ENCODE measurements around the gene TCL1B. TPM values are rescaled to one million over a fixed set of nuclear protein-coding genes. Genes with fewer than 3 reads are reported as not detected.

TCL1B gene
- total and polyA plus RNA-seq, 2 of the 8 experiments (the other 6 are each of a cell fraction or from before 2014, with no cell fraction given), result 9.6 to 11.5 TPM

DNA sequence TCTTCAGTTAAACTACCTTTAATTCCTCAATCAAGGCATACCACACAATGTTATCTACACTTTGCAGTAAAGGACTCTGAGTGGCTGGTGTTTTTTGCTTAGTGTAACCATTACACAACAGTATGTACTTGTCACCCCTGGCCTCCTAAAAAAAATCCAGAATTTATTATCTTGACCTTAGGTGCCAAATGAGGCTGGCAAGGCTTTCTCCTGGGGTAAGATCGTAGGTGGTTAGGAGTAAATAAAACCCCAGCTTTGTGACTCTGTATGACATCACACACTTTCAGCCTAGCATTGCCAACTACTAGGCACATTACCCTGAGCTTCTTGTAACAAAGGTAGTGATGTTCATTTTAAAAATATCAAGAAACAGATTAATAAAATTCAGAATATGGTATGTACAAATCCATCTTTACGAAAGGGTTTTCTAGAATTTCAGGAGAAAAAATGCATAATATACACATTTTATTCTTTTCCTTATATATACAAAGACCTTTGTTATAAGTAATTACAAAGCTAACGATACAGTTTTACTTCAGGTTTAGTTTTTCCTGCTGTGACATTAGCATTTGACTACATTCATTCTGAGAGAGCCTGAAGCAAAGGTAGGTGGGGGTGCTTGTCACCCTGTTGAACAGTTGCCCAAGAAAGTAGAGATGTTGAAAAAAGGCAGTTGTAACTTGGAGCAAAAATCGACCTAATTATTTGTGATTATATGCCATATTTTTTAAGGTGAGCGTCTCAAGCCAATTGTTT lies 14.2 kb downstream of the TCL1B start:
- H3K79me2 ChIP-seq (ENCODE audit: control insufficient read depth in 1 of 2, insufficient read depth in 2 of 2, low read length in 2 of 2), result no peaks in the 10 kb centered on the region
- peak overlapping the region; percentile 40 to 50; a peak in 2 of 4 replicates for H3K4me2 ChIP-seq (ENCODE audit: insufficient read depth in 1 of 2, low read depth in 2 of 2, low read length in 2 of 2)
- POLR2A ChIA-PET (ENCODE audit: partially characterized antibody), result no interaction called here
- FAIRE-seq (peak; percentile 89), DNase-seq (ENCODE audit: low read depth in 1 of 2, low spot score in 2 of 2) (no peak)
- H2BK12ac ChIP-seq (ENCODE audit: low read depth, low read length), result no peak overlapping the region
- H3K36me3 ChIP-seq (ENCODE audit: control insufficient read depth in 2 of 4, insufficient read depth in 4 of 4, low read length in 3 of 4), result no peaks in the 10 kb centered on the region
- H4K8ac ChIP-seq (ENCODE audit: extremely low read depth, insufficient read depth, low read length), result no peak overlapping the region
- peaks cover 4 to 17% (median 13%) of the 10 kb centered on the region in 4 experiments for H3K4me1 ChIP-seq (replicated peaks in 1 of 4; ENCODE audit: control insufficient read depth in 3 of 4, insufficient read depth in 4 of 4, low read length in 3 of 4)
- no peaks in the 10 kb centered on the region for H3K23me2 ChIP-seq (ENCODE audit: low read depth, low read length)
- no peak overlapping the region for H2AFZ ChIP-seq (ENCODE audit: low read length)
- 2% methylated on average over 5 of the region's 5 CpGs; no CpG with 5 or more reads in 1 of the 2 experiments for WGBS, 2 experiments (ENCODE audit: extremely low coverage in 1 of 2, insufficient coverage in 1 of 2, insufficient read length in 1 of 2, insufficient replicate concordance in 2 of 2, low coverage in 1 of 2, low lambda C conversion rate in 2 of 2, missing lambda C conversion rate in 1 of 2)
- H3K9me3 ChIP-seq (ENCODE audit: insufficient read depth in 2 of 2, low read depth in 1 of 2, low read length in 1 of 2), result no peaks in the 10 kb centered on the region
- no peak overlapping the region for H2BK120ac ChIP-seq (replicated peaks; ENCODE audit: low read depth, low read length)
- H4K20me1 ChIP-seq (replicated peaks in 1 of 2; ENCODE audit: control insufficient read depth in 1 of 2, insufficient read depth in 2 of 2, low read length in 2 of 2), result peaks cover 1 to 3% of the 10 kb centered on the region in 2 experiments
- H3K4ac ChIP-seq (replicated peaks; ENCODE audit: insufficient read length, low read depth, low read length), result no peak overlapping the region
- H3K18ac ChIP-seq (ENCODE audit: extremely low read depth, low read length), result no peak overlapping the region
- H3K56ac ChIP-seq (replicated peaks; ENCODE audit: insufficient read length, low read depth, low read length), result no peak overlapping the region
- H2BK15ac ChIP-seq (ENCODE audit: low read length), result no peak overlapping the region
- no peak overlapping the region for H2BK5ac ChIP-seq (ENCODE audit: low read depth, low read length)
- H2AK5ac ChIP-seq (ENCODE audit: low read depth, low read length), result no peak overlapping the region
- H3K27ac ChIP-seq (ENCODE audit: low read depth, low read length), result no peak overlapping the region
- H2BK20ac ChIP-seq (ENCODE audit: low read length), result no peak overlapping the region
- H3K9ac ChIP-seq (replicated peaks in 1 of 4; ENCODE audit: extremely low read depth in 1 of 4, low read depth in 3 of 4, low read length in 3 of 4), result no peak overlapping the region
- peak overlapping the region in 1 of 4 experiments; percentile 39; a peak in 1 of 8 replicates for H3K4me3 ChIP-seq (ENCODE audit: extremely low read depth in 1 of 4, insufficient read depth in 2 of 4, low read depth in 3 of 4, low read length in 4 of 4)
- no peak overlapping the region for H4K5ac ChIP-seq (ENCODE audit: insufficient read length, low read depth, low read length)
- CTCF ChIA-PET (ENCODE audit: partially characterized antibody), result interaction anchor here (0.8 to 2.8 kb wide), 8 partner anchors 10 to 136 kb away, joined by 3 to 13 read pairs (median 4); no protein-coding TSS in a partner anchor
- no peak overlapping the region for H3K14ac ChIP-seq (ENCODE audit: insufficient read length)
- H3K79me1 ChIP-seq (ENCODE audit: low read depth, low read length), result no peaks in the 10 kb centered on the region
- H4K91ac ChIP-seq (replicated peaks; ENCODE audit: insufficient read length, low read length), result no peak overlapping the region
- no peak overlapping the region for H3K23ac ChIP-seq (ENCODE audit: insufficient read length)
- H3K27me3 ChIP-seq (replicated peaks in 1 of 4; ENCODE audit: control insufficient read depth in 3 of 4, extremely low read depth in 1 of 4, insufficient read depth in 3 of 4, low read length in 3 of 4), result peaks cover 30 to 79% (median 63%) of the 10 kb centered on the region in 4 experiments
